NCI-H1417 treated with DMSO at 0.1 percent for 48 hours (cell line): Measurements from ENCODE around the gene KLHL3.

Experiments
- DNase-seq: peaks from one replicate; lab custom pipeline; 2025; lab: John Stamatoyannopoulos, UW

Gene KLHL3

GRCh38 chr5:137708796-137709559 is 26.9 kb downstream of the KLHL3 start:
- no peak for DNase-seq

GRCh38 chr5:137708062-137708461 is 27.8 kb downstream of the KLHL3 start:
- no peak for DNase-seq

- no peak for DNase-seq
These were observed 29.0 kb downstream of the KLHL3 start for GRCh38 chr5:137706841-137707240.

- no peak for DNase-seq
These were observed 30.8 kb downstream of the KLHL3 start for GRCh38 chr5:137705106-137705505.

- DNase-seq: no peak
These were observed 32.3 kb downstream of the KLHL3 start for GRCh38 chr5:137703565-137703964.

- DNase-seq: no peak
These were observed 35.6 kb downstream of the KLHL3 start for GRCh38 chr5:137700282-137700680.

GRCh38 chr5:137699336-137700281 is 36.3 kb downstream of the KLHL3 start:
- no peak for DNase-seq

GRCh38 chr5:137696481-137696880 is 39.4 kb downstream of the KLHL3 start:
- no peak for DNase-seq

GRCh38 chr5:137695651-137696428 is 40.0 kb downstream of the KLHL3 start:
- DNase-seq: no peak

GRCh38 chr5:137693951-137694721 is 41.8 kb downstream of the KLHL3 start:
- DNase-seq: no peak

- no peak for DNase-seq
These were observed 42.5 kb downstream of the KLHL3 start for GRCh38 chr5:137693307-137693950.

- no peak for DNase-seq
These were observed 46.6 kb downstream of the KLHL3 start for GRCh38 chr5:137689306-137689705.

GRCh38 chr5:137688210-137688840 is 47.6 kb downstream of the KLHL3 start:
- DNase-seq: no peak

- no peak for DNase-seq
These were observed 51.1 kb downstream of the KLHL3 start for GRCh38 chr5:137684761-137685160.

GRCh38 chr5:137681191-137681590 is 54.7 kb downstream of the KLHL3 start:
- no peak for DNase-seq

- no peak for DNase-seq
These were observed 56.0 kb downstream of the KLHL3 start for GRCh38 chr5:137679910-137680309.

GRCh38 chr5:137679195-137679594 is 56.7 kb downstream of the KLHL3 start:
- no peak for DNase-seq

- DNase-seq: no peak
These were observed 63.0 kb downstream of the KLHL3 start for GRCh38 chr5:137672881-137673280.

- no peak for DNase-seq
These were observed 63.9 kb downstream of the KLHL3 start for GRCh38 chr5:137672001-137672400.

- no peak for DNase-seq
These were observed 66.1 kb downstream of the KLHL3 start for GRCh38 chr5:137669811-137670210.
